NCI-H345 (cell line): ENCODE results near the gene RALGAPA2.

Source experiments
- DNase-seq: peaks from one replicate; lab custom pipeline; 2025; lab: John Stamatoyannopoulos, UW

Gene RALGAPA2

DNA sequence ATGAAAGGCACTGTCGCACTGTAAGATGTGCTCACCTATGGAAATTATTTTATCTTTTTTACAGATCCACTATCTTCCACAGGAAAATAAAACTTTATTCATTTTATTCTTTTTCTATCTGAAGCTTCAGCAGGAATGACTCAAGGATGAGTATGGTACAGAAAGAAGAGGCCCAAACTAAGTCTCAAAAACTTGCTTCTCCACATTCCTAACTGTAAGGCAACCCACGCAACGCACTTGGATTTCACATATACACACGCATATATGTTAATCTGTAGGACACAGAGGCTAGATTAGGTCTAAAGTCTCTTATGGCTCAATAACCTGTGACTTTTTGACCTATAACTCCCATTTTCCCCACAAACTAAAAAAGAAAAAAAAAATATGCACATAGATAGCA is 81.9 kb downstream of the RALGAPA2 start:
- no peak for DNase-seq

DNA sequence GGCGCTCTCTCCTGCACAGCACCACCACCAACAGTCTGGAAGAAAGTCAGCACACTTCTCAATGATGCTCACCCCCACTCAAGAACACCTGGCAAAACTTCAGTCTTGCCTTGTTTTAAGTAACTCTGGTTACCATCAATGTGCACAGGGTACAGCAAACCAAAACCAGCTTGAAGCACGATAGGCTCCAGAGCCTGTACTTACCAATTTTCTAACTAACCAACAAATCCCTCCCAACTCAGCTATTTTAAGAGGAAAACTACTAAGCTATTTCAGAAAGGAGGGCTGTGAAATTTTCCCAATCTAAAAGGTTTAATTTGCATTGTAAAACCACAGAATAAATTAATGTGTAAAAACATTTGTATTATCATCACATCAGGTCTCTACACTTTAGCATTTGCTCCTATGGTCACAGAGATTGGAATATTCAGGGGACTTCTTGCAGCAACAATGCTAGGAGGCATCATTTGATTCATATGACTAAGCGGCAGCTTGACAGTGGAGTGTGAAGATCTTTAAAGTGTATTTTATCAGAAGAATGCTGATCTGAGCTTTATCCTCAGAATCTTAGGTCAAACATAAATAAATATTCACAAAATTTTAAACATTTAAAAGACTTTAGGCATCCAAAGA is 82.8 kb downstream of the RALGAPA2 start:
- no peak for DNase-seq

DNA sequence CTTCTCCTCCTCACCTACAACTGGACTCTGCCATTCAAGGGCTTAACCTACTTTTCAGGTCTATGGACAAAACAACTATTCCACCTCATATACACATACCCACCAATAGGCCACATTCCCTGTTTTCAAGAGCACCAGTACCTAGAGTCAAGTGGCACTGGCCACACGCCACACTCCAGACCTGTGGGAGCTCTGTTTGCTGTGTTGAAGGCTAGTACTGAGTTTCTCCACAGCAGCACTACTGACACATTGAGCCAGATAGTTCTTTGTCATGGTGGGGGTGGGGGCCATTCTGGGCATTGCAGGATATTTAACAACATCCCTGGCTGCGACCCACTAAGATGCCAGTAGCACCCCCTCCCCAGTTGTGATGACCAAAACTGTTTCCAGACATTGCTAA is 84.1 kb downstream of the RALGAPA2 start:
- no peak for DNase-seq

DNA sequence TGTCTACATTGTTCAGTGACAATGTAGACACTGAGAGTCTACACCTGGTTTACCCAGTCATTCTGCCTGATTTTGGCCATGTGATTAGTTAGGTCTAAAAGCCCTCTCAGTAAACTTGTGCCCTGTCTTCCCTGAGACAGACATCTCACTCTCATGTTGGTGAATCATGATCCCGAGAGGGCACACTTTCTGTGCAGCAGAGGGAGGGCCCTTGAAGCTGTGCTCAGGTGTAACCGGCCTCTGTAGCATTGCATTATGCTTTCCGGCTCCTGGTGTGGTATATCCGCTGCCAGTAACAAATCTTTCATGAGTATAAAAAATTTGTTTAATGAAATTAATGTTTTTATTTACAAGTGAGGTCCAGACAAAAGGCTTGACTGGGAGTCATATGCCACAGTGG is 85.0 kb downstream of the RALGAPA2 start:
- no peak for DNase-seq

DNA sequence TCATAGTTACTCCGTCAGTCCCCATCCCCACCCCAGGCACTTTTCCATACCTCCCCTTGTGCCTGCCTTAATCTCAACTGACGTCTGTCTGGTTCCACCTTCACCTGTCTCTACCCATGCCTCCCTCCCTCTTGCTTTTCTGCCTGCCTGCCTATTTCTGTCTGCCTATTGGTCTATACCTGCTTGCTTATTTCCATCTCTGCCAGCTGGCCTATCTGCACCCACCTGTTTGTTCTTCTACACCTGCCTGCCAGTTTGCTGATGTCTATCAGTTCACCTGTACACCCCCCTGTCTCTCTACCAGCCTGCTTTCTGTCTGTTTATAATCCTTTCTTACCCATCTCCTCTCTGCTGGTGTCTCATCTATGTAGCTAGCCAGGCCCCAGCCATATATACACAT is 87.5 kb downstream of the RALGAPA2 start:
- peak; percentile 52 for DNase-seq

DNA sequence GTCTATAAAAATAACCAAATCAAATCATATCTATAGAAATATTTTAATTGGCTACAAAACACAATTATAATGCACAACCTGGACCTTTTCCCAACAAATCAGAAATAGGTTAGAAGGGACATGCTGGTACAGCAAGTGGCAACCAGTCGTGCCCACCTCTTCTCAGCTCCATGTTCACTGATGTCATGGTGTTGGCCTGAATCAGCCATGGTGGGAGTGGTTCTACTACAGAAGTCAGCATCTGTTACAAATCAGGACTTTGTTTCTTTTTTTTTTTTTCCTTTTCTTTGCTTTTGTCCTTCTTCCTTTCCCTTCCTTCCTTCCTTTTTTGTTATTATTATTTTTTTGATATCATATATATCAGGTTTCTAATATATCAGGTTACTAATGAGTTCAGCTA is 91.2 kb downstream of the RALGAPA2 start:
- DNase-seq = no peak

DNA sequence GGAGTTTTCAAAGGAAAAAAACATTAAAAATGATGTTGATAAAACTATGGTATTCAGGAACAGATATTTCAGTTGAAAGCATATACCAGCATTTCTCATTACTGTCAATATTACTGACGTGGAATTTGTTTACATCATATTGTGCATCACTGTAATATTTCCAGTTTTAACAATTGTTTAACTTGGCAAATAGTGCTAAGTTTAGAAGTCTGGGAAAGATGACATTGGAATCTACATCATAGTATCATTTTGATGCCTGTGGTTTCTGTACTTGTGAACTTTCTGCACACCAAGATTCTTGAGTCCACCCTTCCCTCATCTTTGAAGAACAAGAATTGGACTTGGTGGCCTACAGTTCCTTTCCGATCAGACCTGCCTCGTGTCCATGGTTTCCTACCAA is 98.1 kb downstream of the RALGAPA2 start:
- no peak for DNase-seq

DNA sequence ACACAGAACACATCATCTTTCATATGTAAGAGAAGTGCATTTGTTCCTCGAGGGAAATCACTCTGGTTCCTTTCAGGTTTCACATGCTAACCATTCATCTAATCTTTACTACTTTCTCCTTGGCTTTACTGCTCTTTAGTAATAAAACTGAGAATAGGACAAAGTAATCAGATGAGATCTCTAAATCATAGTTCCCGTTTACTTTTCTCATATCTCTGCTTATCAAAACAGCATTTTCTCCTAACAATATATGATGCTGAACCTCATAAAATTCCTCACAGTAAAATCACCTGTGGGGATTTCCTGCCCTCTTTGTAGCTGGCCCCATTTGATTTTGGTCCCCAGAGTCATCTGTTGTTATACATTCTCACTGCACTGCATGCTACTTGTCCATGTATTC is 100.2 kb downstream of the RALGAPA2 start:
- DNase-seq = no peak

DNA sequence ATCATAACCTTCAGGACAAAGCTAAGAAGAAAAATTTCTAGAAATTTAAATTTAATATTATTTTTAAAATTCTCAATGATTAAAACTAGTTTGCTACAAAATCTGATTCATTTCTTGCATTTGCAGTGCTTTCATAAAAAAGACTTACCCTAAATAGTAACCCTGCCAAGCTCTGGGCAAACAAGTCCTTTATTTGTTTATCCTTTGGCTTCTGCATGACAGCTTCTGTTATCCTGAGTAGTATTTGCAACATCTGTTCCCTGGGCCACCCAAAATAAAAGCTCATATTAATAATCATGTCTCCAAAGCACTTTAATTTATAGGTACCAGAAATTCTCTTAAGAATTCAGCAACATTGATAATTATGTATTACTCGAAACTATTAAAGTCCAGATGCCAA is 101.3 kb downstream of the RALGAPA2 start:
- peak; percentile 34 for DNase-seq

DNA sequence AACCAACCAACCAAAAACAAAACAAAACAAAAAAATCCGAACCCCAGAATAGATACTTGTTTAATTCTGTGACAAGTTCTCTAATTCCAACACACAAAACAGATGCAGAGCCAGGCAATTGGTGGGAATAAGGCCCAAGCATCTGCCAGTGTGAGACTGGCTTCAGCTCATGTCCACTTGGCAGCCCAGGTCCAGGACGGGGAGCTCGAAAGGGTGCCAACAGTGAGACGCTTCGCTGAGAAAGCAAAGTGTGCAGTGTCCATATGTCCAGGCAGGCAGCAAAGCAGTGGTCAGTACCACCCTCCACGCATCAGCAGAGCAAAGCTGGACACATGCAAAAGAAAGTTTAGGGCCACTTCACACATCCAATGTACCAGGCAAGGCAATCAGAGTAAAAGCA is 102.9 kb downstream of the RALGAPA2 start:
- no peak for DNase-seq

DNA sequence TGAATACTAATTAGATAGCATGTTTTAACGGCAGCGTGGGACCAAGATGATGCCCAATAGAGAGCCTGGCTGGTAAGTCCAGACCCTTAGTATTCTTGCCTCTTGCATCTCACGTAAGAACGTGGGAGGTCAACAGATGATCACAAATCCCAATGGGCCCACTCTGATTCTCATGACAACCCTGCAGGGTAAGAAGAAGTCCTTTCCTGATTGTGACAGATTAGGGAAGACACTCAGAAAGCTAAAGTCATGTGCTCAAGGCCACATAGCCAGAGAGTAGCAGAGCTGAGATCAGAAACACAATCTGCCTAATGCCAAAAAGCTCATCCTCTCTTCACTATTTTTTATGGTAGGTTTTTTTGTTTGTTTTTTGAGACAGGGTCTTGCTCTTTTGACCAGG is 103.8 kb downstream of the RALGAPA2 start:
- no peak for DNase-seq

DNA sequence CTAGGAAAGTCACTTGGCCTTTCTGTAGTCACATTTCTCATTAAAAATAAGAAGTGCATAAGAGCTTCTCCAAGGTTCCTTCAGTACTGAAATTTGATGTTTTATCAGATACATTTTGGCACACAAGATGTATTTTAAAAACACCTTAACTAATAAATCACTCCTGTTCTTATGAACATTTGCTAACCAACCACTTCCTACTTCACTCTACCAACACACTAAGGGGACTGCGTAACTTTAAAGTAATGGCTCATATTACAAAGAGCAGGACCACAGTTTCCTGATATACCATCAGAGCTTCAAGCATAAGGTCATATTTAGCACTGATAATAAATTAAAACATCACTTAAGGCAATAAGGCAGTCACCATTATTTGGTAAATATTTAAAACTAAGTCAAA is 104.4 kb downstream of the RALGAPA2 start:
- DNase-seq = no peak

DNA sequence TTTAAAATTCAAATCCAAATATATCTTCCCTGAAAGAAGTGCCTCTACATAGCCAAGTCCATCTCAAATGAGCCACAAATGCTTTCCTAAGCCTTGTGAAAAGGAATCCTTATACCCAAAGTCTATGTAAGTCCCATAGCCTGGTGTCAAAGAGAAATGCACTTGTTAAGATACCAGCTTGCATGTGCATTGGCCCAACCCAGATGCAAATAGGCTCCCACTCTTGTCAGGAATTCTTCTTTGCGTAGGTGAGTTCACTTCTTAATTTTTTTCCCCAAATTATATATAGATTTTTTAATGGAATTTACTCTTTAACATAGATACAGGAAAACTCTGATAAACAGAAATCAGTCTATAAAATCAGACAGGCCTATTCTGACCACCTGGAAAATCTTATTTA is 105.6 kb downstream of the RALGAPA2 start:
- DNase-seq = no peak

DNA sequence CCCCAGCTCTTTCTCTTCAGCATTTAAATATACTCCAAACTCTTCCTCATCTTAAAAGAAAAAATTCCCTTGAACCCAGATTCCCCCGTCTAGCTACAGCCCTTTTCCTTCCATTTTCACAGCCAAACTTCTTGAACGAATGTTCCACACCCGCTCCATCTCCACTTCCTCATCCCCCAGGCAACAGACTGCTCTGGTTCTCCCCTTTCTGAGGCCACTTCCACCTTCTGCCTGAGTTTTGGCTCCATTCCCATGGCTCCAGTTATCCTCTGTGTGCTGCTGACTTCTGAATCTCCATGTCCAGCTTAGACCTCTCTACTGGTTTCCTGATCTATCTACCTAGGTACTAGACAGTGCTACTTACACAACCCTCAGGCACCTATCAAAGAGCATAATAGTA is 106.4 kb downstream of the RALGAPA2 start:
- no peak for DNase-seq

DNA sequence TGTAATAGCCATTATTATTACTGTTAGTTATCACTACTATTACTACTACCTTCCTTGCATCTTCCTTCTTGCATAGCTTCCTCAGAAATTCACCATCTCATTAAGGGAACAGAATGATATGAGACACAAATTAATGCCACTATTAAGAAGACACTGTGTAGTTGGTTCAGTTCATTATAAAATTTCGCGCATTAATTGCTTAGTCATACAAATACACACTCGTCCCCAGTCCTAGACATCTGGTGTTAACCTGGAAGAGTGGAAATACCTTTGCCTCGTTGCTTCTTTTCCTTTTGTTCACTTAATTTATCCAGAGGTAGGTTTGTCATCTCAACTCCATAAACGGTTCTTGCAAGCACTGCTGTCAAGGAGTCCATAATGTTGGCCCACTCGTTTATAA is 107.5 kb downstream of the RALGAPA2 start:
- DNase-seq = no peak

DNA sequence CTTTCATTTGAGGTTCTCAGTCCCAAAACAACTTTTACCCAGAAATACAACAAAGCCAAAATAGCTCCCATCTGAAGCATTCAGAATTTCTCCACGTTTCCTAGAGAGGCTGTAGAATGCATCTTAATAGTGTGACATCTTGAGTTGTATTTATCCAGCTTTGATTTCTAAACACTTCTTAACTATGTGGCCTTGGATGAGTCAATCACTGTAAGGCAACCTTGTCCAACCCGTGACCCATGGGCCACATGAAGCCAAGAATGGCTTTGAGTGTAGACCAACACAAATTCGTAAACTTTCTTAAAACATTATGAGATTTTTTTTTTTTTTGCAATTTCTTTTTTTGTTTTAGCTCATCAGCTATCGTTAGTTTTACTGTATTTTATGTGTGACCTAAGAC is 108.1 kb downstream of the RALGAPA2 start:
- no peak for DNase-seq

DNA sequence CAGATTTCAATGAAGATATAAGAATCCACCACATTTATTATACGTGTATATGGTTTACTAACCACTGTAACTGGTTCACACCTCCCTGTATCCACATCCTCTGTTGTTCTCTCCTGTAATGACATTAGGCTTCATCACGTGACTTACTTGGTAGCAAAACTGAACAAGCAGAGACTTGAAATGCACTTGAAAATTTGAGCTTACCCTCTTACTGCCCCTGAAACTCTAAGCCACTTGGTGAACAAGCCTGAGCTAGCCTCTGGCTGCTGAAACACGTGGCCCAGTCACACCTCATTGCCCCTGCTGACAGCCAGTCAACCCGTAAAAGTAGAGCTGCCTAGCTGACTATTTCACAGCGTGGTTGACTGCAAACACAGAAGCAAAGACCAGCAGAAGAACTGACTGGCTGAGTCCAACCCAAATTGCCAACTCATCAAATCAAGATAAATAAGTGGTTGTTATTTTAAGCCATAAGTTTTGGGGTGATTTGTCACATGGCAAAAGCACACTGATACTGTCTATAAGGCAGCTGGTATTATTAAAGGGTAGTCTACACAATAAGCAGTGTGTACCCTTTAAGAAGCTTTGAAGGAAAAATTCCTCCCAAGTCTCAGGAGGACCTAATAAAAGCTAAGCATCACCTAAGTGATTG is 109.0 kb downstream of the RALGAPA2 start:
- peak; percentile 97 for DNase-seq

DNA sequence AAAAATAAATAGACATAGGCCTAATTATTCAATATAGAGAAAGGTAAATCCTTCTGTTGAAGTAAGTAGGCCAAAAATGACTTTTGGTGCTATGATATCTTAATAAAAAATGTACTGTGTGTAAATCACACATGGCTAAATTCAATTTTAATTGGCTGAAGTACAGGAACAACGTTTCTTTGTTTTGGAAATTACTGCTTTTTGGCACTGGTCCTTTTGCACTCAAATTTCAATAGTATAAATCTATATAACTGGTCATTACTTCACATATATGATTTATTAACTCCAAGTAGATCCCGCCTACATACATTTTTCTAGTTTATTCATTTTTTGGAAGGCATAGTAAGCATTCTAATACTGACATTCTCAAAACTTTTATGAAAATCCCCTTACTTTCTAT is 114.5 kb downstream of the RALGAPA2 start:
- no peak for DNase-seq

DNA sequence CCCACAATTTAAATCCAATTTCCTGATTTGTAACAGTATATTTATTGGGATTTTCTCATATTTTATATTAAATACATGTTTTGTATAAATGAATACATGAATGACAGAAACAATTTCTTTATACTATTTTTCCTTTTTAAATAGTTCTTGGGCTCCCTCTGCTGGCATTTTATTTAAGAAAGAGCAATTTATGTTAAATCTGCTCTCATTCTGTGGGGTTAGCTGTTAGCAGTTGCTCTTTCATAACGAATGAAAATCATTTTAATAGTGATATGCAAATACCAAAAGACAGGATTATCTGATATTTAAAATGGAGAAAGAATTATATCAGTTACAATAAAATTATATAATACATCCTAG is 118.3 kb downstream of the RALGAPA2 start:
- DNase-seq = peak; percentile 21

DNA sequence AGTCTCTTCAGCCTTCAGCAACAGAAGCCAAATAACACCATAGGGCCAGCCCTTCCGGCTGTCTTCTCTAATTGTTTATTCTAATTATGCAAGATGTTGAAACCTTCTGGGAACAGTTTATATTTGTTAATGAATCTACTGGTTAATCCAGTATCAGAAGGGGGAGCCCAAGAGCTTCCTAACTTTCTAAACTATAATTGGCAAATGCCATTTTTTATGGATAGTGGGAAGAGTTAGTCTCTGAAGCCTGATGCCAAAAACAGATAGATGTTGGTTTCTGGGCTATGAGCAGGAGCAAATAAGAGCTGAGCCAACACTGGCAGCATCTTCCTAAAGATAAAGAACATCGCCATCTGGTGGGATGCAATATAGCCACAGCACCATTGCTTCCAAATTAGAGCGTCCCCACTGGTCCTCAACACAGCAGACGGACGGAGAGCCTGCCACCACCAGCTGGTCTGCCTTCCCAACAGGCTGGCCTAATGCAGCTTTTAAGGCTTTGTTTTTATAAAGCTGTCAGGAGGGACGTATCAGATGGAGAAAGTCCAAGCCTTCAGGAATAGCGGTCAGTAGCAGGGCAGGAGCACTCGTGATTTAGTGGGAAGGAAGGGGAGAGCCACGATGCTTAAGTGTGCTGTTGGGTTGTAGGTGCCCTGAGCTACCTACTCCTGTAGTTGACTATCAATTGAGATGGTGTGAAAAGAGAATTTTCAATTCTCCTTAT is 118.8 kb downstream of the RALGAPA2 start:
- peak; percentile 17 for DNase-seq

DNA sequence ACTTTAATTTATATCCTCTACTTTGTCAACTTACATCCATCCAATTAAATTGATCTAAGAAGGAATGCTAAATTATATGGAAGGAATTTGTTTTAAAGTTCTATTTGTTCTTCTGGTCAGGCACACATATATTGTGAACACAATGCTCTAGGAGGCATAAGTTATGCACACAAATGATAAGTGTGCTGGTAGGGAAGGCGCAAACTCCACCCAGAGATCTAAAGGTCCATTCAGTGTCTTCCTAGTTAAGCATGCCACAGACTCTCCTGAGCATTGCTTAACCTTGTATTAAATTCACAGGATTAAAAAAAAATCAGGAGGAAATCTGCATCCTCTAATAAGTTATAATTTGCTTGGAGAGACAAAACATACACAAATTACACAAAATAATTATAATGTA is 127.3 kb downstream of the RALGAPA2 start:
- no peak for DNase-seq

DNA sequence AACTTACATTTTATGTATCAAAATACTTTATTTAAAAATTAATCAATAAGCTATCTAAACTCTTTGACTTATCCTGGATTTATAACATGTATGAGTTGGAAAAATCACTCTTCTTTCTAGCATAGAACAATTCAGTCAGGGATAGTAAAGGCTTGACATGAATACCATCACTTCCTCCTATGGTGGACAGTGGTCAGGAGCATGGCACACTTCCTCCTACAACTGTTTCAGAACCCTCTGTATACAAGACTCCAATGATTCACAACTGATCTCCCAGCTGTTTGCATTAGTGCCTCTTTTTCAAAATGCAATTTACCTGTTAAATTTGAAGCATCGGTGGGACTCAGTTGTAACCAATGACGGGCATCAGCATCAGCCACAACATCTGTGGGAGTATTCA is 129.7 kb downstream of the RALGAPA2 start:
- no peak for DNase-seq

DNA sequence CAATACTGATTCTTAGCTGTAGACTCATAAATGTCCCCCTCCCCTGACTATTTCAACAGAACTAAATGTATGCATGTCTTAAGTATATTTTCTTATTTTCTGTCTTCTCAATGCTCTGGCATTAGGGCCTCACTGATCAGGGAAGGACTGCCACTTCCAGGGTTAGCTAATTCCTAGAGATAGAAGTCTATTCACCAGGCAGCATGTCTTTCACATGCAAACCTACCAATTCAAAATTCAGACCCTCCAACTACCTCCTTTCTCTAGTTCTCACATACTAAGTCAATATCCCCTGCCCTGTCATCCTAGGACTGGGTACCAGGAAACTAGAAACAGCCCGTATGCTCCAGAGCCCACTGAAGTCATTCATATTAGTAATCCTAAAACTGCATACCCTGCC is 132.3 kb downstream of the RALGAPA2 start:
- no peak for DNase-seq

DNA sequence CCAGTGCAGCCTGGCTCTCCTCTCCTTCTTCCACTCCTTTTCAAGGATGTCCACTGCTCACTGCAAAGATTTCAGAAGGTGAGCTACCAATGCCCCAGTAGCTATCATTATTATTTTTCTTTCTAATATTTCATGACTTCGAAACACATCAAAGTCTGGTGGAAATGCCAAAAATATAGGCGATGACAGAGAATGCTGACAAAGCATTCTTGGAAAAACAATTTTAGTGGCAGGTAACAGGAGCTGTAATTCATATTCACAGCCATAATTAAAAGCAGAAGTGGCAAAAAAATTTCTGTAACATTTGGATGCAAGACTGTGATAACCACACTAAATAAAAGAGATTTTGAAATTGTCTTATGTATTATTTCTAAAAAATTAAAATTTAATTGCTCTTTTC is 133.6 kb downstream of the RALGAPA2 start:
- DNase-seq = no peak
